ENCODE results near the gene GNG2. TPM values are rescaled to one million over a fixed set of nuclear protein-coding genes. Genes with fewer than 3 reads are reported as not detected.

The GNG2 gene
- total RNA-seq, 1 experiment from 2014 or later = 23.2 TPM

Other genes with a start within 250 kb of the GNG2 start
- 87.3 and 108 TPM in 2 replicates for gene FRMD6, start 208.7 kb upstream of the GNG2 start, total RNA-seq (2014; rRNA removed; shearing (Covaris generic))
- gene RTRAF, start 128.9 kb downstream of the GNG2 start, total RNA-seq (2014; rRNA removed; shearing (Covaris generic)) = 101 and 111 TPM in 2 replicates
- gene NID2, start 208.4 kb downstream of the GNG2 start, total RNA-seq (2014; rRNA removed; shearing (Covaris generic)) = 63.9 and 65.3 TPM in 2 replicates